Activated CD4-positive, alpha-beta T cell treated with anti-CD3 and anti-CD28 coated beads, Interleukin-2, amount 50 U/mL, for 4 hours (primary cell): ENCODE measurements around the gene TOGARAM1.
A peak's percentile ranks its signal among the peaks of the same experiment; 100 is the strongest.

ENCODE experiments used
- DNase-seq, 2 experiments: peaks; one replicate each; pipeline ENCODE4 v3.0.0-alpha.2; 2020

The TOGARAM1 gene, protein sequence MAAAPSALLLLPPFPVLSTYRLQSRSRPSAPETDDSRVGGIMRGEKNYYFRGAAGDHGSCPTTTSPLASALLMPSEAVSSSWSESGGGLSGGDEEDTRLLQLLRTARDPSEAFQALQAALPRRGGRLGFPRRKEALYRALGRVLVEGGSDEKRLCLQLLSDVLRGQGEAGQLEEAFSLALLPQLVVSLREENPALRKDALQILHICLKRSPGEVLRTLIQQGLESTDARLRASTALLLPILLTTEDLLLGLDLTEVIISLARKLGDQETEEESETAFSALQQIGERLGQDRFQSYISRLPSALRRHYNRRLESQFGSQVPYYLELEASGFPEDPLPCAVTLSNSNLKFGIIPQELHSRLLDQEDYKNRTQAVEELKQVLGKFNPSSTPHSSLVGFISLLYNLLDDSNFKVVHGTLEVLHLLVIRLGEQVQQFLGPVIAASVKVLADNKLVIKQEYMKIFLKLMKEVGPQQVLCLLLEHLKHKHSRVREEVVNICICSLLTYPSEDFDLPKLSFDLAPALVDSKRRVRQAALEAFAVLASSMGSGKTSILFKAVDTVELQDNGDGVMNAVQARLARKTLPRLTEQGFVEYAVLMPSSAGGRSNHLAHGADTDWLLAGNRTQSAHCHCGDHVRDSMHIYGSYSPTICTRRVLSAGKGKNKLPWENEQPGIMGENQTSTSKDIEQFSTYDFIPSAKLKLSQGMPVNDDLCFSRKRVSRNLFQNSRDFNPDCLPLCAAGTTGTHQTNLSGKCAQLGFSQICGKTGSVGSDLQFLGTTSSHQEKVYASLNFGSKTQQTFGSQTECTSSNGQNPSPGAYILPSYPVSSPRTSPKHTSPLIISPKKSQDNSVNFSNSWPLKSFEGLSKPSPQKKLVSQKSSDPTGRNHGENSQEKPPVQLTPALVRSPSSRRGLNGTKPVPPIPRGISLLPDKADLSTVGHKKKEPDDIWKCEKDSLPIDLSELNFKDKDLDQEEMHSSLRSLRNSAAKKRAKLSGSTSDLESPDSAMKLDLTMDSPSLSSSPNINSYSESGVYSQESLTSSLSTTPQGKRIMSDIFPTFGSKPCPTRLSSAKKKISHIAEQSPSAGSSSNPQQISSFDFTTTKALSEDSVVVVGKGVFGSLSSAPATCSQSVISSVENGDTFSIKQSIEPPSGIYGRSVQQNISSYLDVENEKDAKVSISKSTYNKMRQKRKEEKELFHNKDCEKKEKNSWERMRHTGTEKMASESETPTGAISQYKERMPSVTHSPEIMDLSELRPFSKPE (N-terminal part only)

DNA sequence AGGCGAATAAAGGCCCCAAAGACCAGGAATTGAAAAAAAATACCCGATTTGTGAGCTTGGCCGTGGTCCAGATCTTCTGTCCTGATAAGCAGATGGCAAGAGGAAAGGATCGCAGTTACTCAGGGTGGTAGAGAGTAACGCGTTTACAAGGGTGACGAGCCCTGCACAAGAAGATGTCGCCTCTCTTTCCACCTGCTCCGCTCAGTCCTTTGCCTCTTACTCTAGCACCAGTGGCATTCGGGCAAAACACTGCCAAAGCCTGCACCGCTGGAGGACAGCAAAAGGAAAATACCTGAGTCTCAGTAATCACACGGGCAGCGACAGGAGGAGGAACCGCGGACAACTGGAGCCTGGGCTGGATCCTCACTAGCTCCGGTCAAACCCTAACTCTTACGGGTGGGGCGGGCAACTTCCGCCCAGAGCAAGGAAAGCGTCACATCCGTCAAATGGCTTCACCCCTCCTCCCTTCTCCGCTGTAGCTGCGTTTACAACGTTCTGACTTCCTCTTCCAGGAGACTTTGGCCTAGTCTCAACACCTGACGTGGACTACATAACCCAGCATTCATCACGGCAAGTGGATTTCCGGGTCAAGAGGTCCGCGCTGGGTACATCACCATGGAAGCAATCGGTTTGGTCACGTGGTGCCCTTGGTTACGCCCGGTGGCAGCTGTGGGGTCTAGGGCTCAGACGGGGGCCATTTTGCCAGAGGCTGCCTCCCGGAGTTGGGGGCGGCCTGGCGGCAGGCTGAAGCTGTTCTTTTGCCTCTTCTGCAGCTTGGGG lies at the start of gene TOGARAM1, which contains the start of gene KLHL28:
TOGARAM1 (plus strand) TSS at position 637 of the 780 bp plus-strand sequence. CDS start 232 bp downstream, outside the sequence.
KLHL28 (minus strand) TSS at position 394 of the 780 bp plus-strand sequence. CDS start 16,019 bp downstream, outside the sequence.
- peak; percentile 95 for DNase-seq

DNA sequence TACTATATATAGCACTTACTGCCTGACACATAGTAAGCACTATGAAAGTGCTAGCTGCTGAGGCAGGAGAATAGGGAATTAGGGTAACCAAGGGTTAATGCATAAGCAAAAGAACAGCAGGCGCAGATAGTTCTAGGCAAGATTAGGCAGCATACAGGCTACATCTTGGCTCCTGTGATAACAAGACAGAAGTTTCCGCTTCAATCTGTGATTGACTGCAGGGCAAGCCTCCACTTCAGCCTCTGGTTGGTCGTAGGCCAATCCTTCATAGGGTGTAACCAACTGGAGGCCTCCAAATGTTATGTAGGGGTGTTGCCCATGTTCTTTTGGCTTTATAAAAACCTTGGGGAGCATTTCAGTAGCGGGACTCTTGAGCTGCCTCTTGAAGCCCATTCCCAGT lies 47.1 kb upstream of the TOGARAM1 start:
- DNase-seq = no peak

DNA sequence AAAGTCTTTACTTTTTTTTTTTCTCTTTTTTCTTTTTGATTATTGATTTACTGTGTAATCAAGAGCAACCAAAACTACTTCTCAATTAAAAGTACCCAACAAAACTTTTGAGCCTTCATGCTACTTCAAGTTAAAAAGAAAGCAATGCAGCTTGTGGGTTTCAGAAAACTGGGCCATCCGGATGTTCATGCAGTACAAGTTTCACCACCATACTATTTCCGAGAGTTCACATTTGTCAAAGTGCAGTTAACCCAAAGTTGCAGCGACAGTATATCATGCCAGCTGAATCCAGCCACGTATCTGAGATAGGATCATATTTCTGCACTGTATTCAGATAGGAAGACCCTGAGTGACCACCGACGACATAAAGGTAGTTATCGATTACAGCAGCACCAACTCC lies 33.2 kb upstream of the TOGARAM1 start:
- no peak for DNase-seq

DNA sequence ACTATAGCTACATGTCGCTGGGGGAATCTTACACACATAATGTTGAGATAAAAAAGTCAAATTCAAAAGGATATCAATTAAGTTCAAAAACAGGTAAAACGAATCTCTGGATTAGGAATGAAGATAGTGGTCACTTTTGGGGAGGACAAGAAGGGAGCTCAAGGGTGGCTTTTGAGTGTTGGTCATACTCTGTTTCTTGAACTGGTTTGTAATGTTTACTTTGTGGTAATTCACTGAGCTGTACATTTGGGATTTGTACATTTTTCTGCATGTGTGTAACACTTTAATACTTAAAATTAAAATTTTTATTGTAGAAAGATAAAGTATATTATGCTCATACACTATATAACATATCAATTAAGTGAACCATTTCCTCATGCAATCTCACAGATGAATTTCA lies 26.8 kb upstream of the TOGARAM1 start:
- no peak for DNase-seq

DNA sequence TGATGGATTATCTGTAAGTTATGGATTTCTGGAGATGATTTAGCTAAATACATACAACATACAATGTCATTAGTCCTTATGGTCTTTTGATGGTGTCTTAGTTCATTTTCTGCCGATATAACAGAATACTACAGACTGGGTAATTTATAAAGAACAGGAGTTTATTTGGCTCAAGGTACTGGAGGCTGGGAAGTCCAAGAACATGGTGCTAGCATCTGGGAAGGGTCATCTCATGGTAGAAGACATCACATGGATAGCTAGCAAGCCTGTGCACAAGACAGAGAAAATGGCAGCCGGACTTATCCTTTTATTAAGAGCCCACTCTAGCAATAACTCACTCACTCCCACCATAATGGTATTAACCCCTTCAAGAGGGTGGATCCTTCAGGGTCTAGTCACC lies 24.4 kb upstream of the TOGARAM1 start:
- DNase-seq = no peak

DNA sequence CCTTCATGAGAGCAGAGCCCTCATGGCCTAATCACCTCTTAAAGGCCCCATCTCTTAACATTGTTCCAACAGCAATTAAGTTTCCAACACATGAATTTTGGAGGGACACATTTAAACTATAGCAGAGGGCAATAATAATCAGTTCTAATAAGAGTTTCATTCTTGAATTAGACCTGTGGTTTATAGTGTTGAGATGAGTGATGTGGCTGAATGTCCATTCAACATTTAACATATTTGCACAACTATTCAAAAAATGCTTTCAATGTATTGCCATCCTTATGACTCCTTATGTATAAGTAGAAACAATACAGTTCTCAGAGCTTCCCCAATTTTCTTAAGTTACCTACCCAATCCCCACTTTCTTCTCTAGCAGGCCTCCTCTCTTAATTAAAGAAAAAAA lies 21.8 kb upstream of the TOGARAM1 start:
- DNase-seq = no peak

DNA sequence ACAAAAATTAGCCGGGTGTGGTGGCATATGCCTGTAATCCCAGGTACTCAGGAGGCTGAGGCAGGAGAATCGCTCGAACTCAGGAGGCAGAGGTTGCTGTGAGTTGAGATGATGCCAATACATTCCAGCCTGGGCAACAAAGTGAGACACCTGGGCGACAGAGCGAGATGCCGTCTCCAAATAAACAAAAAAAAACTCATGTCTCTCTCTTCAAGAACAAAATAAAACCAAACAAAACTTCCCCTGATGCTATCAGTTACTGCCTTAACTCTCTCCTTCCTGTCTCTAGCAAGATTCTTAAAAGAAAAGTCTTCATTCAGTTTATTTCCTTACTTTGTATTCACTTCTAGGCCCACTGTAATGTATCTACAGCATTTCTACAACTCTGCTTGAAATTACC lies 21.0 kb upstream of the TOGARAM1 start:
- DNase-seq = no peak

DNA sequence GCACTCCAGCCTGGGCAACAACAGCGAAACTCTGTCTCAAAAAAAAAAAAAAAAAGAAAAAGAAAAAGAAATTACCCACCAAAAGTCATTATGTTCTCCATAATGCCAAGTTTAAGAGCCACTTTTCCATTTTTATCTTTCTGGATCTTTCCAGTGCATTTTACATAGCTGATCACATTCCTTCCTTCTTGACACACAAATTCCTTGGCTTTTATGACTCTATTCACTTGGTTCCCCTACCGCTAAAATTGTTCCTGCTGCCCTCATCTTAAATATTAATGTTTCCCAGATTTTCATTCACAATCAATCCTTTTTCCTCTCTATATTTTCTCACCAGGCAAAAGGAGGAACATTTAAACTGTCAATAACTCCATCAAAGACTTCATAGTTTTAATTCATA lies 20.4 kb upstream of the TOGARAM1 start:
- DNase-seq = no peak

DNA sequence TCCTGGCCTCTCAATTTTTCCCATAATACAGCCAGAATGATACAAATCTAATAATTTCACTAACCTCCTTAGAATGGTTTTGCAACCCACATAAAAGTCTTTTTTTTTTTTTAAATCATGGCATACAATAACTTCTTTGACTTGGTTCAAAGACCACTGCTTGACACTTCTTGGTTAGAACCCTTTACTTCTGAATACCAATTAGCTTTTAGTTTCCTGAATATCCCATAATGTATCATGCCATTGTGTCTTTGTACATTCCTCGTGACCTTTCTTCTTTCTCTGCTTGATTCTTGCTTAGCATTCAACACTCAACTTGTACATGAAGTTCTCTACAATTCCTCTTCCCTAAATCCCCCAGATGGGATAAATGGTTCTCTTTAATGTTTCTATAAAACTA lies 19.6 kb upstream of the TOGARAM1 start:
- DNase-seq = no peak

DNA sequence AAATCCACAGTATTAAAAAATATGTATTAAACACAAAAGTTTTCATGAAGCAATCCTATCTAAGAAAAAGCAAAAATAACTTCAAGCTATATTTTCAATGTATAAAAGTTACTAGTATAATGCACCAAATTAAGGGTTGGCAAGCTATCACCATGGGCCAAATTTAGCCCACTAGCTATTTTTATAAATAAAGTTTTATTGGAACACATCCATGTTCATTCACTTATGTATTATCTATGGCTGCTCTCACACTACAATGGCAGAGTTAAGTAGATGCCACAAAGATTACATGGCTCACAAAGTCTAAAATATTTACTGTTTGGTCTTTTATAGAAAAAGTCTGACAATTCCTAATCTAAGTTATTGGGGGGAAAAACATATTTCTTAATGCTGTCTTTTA lies 17.9 kb upstream of the TOGARAM1 start:
- no peak for DNase-seq

DNA sequence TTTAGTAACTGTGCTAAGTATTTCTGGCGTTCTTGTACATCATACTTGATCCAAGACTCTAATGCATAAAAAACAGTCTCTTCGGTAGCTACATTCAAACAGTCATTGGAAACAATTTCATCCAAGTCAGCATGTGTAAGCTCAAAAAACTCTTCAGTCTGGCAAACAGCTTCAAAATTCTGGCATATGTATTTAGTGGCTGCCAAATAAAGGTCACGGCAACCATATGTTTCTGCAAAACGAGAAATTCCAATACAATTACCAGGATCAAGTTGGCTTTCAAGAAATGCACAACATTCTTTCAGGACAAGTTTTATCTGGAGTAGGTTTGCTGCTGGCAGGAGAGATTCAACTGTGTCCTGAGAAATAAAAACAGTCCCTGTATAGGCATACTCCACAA lies 16.7 kb upstream of the TOGARAM1 start:
- DNase-seq = no peak

DNA sequence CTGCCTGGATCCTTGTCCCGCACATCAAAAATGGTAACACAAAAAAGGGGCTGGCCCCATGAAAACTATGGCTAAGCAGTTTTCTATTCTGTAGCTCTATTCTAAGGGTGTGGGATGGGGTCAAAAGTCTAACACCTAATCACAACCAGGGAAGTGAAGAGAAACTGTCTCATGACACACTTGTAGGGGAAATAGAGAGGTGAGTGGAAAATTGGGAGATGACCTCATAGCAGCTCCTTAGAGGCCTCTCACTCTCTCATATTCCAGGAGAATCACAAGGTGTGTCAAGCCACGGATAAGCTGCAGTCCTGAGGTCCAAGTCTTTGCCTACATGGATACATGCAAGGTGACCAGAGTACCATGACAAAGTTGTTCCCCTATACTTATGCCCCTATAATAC lies 10.9 kb upstream of the TOGARAM1 start:
- no peak for DNase-seq

DNA sequence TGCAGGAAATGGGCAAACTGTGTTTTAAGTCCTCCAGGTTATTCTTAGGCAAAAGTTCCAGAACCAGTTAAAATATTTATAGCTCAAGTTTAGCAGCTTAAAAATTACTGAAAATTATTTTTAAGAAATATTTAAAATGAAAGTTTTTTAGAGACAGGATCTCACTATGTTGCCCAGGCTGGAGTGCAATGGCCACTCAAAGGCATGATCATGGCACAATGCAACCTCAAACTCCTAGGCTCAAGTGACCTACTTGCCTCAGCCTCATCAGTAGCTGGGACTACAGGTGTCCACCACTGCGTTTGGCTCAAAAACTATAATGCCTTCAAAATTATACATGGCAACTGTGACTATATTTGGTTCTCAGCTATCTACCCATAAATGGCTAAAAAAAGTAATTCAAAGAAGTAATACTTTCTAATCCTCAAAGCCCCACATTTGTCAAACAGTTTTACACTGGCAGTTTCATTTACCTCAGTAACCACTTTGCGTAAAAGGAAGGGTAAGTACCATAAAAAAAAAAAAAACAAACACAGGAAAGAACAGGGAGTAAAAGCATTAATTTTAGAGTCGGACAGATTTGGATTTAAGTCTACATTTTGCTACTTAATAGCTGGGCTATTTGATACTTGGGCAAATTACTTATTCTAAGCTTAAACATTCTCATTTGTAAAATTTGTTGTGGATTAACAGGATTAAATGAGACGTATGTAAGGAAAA lies 9.4 kb upstream of the TOGARAM1 start:
- no peak for DNase-seq

DNA sequence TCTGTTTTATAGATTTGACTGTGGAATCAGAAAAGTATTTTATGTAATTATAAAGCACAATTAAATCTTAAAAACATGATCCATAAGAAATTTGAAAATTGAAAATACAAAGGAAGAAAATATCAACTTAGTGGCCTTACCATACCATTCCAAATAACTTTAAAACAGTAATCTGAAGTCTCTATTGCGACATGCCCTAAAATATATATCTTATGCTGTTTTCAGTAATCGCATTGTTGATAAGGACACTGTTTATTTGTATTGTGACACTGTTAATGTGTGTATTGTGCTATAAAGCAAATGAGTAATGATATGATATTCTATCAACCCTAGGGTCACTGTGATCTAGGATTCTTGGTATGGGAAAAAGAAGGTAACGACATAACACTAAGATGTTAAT lies 7.2 kb upstream of the TOGARAM1 start:
- DNase-seq = no peak

DNA sequence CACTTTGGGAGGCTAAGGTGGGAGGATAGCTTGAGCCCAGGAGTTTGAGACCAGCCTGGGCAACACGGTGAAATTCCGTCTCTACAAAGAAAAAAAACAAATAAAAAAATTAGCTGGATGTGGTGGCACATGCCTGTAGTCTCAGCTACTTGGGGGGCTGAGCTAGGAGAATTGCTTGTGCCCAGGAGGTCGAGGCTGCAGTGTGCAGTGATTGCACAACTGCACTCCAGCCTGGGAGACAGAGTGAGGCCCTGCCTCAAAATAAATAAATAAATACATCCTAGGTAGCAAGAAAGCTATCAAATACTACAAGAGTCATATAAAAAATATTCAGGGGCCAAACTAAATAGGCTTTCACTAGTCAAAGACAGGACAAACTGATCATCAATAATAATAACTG lies 6.5 kb upstream of the TOGARAM1 start:
- no peak for DNase-seq

DNA sequence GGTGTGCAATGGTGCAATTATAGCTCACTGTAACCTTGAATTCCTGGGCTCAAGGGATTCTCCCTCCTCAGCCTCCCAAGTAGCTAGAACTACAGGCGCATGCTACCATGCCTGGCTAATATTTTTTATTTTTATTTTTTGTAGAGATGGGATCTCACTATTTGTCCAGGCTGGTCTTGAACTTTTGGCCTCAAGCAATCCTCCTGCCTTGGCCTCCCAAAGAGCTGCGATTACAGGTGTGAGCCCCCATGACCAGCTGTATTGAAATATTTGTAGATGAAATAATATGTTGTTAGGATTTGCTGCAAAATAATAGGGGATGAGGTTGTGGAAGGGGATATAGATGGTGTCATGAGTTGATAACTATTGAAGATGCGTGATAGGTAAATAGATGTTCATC lies 5.1 kb upstream of the TOGARAM1 start:
- DNase-seq = no peak

DNA sequence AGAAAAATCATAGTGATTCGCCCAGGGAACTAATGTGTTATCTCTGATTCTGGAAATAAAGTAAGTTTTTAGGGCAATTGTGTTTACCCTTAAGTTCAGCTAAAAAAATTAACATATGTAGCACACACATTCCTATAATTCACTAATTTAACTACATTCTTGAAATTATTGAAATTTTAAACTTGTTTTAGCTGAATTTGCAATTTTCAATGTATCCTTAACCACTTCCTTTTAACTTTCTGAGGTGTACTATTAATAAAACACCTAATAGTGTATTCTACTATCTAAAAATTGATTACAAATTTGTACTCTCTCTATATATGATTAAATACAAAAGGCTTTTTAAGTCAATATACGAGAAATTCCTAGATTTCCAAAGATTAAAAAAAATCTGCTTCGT lies 2.5 kb upstream of the TOGARAM1 start:
- no peak for DNase-seq

DNA sequence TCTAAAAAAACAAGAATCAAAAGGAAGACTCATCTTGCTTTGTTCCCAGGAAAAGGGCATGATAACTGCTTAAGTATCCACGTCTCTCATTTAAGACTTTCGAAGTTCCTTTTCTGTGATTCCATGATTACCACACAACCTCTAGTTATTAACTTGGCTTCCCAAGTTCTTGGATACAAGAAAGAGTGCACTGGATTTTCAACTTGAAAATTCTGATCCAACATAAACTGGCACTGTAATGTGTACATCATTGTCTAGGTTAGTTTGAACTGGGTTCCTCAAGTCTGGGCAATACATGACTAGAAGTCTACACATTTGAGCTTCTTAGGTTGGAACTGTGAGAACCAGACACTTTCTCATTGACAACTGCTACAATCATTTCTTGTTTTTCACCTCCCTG lies 1.8 kb upstream of the TOGARAM1 start:
- DNase-seq = no peak

DNA sequence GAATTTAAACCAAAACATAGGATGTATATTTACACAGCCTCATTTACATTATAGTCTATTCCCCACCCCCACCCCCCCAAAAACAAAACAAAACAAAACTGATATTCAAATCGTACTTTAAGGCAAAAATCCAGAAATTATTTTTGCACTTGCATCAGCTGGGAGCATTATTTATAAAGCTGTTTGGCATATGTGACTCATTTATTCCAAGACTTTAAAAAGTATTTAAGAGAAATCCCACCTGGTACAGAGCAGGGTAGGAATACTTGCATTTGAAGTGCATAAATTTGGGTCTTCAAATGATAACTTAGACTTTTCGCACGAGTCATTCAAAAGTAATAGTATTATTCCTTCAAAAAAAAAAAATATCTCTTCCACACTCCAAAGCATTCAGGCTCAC lies 1.3 kb upstream of the TOGARAM1 start:
- DNase-seq = no peak

DNA sequence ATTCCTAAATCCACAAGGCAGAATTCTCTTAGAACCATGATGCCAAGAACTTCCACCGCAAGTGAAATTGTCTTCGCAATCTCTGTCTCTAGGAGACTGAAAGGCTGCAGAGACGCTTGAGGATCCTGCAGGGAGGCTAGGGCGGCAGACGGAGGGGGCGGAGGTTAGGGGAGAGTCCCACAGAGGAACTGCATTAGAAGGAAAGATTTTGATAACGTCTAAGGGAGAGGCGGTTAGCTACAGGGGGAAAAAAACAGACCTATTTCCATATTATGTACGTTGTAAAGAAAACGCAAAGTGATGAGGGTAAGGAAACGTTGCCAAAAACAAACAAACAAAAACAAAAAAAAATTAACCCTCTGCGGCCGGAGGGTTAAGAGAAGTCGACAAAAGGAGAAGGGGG lies 838 bp upstream of the TOGARAM1 start:
- DNase-seq = peak; percentile 44 to 59

DNA sequence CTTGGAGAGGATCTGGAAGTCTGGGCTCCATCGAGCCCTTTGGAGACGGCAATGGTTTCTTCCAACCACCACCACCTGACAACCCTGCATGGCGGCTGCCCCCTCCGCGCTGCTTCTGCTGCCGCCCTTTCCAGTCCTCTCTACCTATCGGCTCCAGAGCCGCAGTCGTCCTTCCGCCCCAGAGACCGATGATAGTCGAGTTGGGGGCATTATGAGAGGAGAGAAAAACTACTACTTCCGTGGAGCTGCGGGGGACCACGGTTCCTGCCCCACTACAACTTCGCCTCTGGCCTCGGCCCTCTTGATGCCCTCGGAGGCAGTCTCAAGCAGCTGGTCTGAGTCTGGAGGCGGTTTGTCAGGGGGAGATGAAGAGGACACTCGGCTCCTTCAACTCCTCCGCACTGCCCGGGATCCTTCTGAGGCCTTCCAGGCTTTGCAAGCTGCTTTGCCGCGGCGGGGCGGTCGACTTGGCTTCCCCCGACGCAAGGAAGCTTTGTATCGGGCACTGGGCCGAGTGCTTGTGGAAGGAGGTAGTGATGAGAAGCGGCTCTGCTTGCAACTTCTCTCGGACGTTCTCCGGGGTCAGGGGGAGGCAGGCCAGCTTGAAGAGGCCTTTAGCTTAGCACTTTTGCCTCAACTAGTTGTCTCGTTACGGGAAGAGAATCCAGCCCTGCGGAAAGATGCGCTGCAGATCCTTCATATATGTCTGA lies 499 bp downstream of the TOGARAM1 start:
- DNase-seq = peak; percentile 6 to 9
